Effector CD8-positive, alpha-beta T cell (primary cell): Measurements from ENCODE around the gene DAAM1.

Source experiments
- DNase-seq: peaks from one replicate; lab custom pipeline; 2025; lab: John Stamatoyannopoulos, UW

The DAAM1 gene

GRCh38 chr14:59341858-59342477 is 153.5 kb downstream of the DAAM1 start:
- DNase-seq, result no peak

GRCh38 chr14:59342516-59343484 is 154.3 kb downstream of the DAAM1 start:
- no peak for DNase-seq

GRCh38 chr14:59343585-59343984 is 155.1 kb downstream of the DAAM1 start:
- DNase-seq, result no peak

GRCh38 chr14:59344016-59344415 is 155.5 kb downstream of the DAAM1 start:
- no peak for DNase-seq

- DNase-seq, result no peak
These were observed 156.4 kb downstream of the DAAM1 start for GRCh38 chr14:59344691-59345455.

- DNase-seq, result no peak
These were observed 157.9 kb downstream of the DAAM1 start for GRCh38 chr14:59346329-59346728.

GRCh38 chr14:59346796-59347510 is 158.5 kb downstream of the DAAM1 start:
- no peak for DNase-seq

- no peak for DNase-seq
These were observed 159.0 kb downstream of the DAAM1 start for GRCh38 chr14:59347511-59347900.

GRCh38 chr14:59347915-59348314 is 159.4 kb downstream of the DAAM1 start:
- DNase-seq, result no peak

GRCh38 chr14:59349258-59349701 is 160.8 kb downstream of the DAAM1 start:
- DNase-seq, result no peak

- no peak for DNase-seq
These were observed 164.5 kb downstream of the DAAM1 start for GRCh38 chr14:59352961-59353360.

- no peak for DNase-seq
These were observed 166.2 kb downstream of the DAAM1 start for GRCh38 chr14:59354666-59355065.

GRCh38 chr14:59355091-59355490 is 166.6 kb downstream of the DAAM1 start:
- DNase-seq, result no peak

- no peak for DNase-seq
These were observed 167.8 kb downstream of the DAAM1 start for GRCh38 chr14:59356312-59356711.

GRCh38 chr14:59356767-59357166 is 168.3 kb downstream of the DAAM1 start:
- DNase-seq, result no peak

- DNase-seq, result no peak
These were observed 169.6 kb downstream of the DAAM1 start for GRCh38 chr14:59358102-59358501.

- no peak for DNase-seq
These were observed 170.3 kb downstream of the DAAM1 start for GRCh38 chr14:59358784-59359183.

GRCh38 chr14:59359431-59360124 is 171.1 kb downstream of the DAAM1 start:
- no peak for DNase-seq

GRCh38 chr14:59360233-59360632 is 171.8 kb downstream of the DAAM1 start:
- DNase-seq, result no peak

- DNase-seq, result no peak
These were observed 172.7 kb downstream of the DAAM1 start for GRCh38 chr14:59360923-59361794.
